SK-N-SH (cell line): ENCODE data around the gene FAM107B. TPM values are rescaled to one million over a fixed set of nuclear protein-coding genes. Genes with fewer than 3 reads are reported as not detected.

Source experiments
- CTCF ChIA-PET: fragments of 300-600, 350-600 bp; formaldehyde crosslinking; extraction: SDS; loops from one replicate; lab custom pipeline; 2021; lab: Yijun Ruan, JAX
- POLR2A ChIA-PET: fragments of 350-600 bp; sonication (Branson Sonifier 250); formaldehyde crosslinking; extraction: SDS; loops from one replicate; lab custom pipeline; 2020; ENCODE audit warnings: antibody characterized with exemption, inconsistent platforms; lab: Yijun Ruan, JAX
- DNase-seq: peaks from one replicate; pipeline ENCODE4 v3.0.0; 2012
- H2AFZ ChIP-seq: fragments of 200-600 bp; sonication (generic); 2 replicates; pipeline ENCODE4 v1.8.1; 2016; ENCODE audit warnings: antibody characterized with exemption, mild to moderate bottlenecking, low read depth
- H3F3A ChIP-seq: fragments of 200-600 bp; sonication (generic); replicated peaks from 2 replicates; pipeline ENCODE3; 2016; ENCODE audit warnings: antibody characterized with exemption, mild to moderate bottlenecking; ENCODE audit not compliant: insufficient read depth
- H3K27ac ChIP-seq, 2 experiments: fragments of 200-500 bp in 1 of 2; fragments of 200-600 bp in 1 of 2; sonication (Bioruptor generic) in 1 of 2; sonication (generic), shearing (Covaris generic) in 1 of 2; 2 replicates each; pipeline versions ENCODE4 v1.5.1 to v1.6.1; 2014 to 2016; ENCODE audit warnings: low read depth in 2 of 2, inconsistent platforms in 1 of 2, low read length in 1 of 2, mild to moderate bottlenecking in 1 of 2, mixed read lengths in 1 of 2
- H3K27me3 ChIP-seq: fragments of 200-600 bp; sonication (generic), shearing (Covaris generic); 2 replicates; pipeline ENCODE4 v1.6.1; 2016; ENCODE audit warnings: mixed run types; ENCODE audit not compliant: insufficient read depth
- H3K36me3 ChIP-seq, 2 experiments: fragments of 200-500 bp in 1 of 2; fragments of 200-600 bp in 1 of 2; sonication (Bioruptor generic) in 1 of 2; sonication (generic) in 1 of 2; replicated peaks in 1 of 2; 2 replicates each; pipeline versions ENCODE3 to v1.5.1; 2014 to 2016; ENCODE audit warnings: low read length in 1 of 2, mild to moderate bottlenecking in 1 of 2; ENCODE audit not compliant: insufficient read depth in 2 of 2, control insufficient read depth in 1 of 2
- H3K4me1 ChIP-seq, 2 experiments: fragments of 200-500 bp in 1 of 2; fragments of 200-600 bp in 1 of 2; sonication (Bioruptor generic) in 1 of 2; sonication (generic), shearing (Covaris generic) in 1 of 2; 2 replicates each; pipeline versions ENCODE4 v1.5.1 to v1.6.1; 2014 to 2016; ENCODE audit warnings: low read depth in 1 of 2, low read length in 1 of 2, mixed run types in 1 of 2; ENCODE audit not compliant: insufficient read depth in 2 of 2, control insufficient read depth in 1 of 2
- H3K4me2 ChIP-seq: fragments of 200-600 bp; sonication (generic), shearing (Covaris generic); 2 replicates; pipeline ENCODE4 v1.6.1; 2017; ENCODE audit warnings: mixed run types
- H3K4me3 ChIP-seq, 2 experiments: fragments of 200-500 bp in 1 of 2; fragments of 200-600 bp in 1 of 2; sonication (Bioruptor generic) in 1 of 2; sonication (generic), shearing (Covaris generic) in 1 of 2; 2 replicates each; pipeline versions ENCODE4 v1.5.1 to v1.8.1; 2014 to 2016; ENCODE audit warnings: low read depth in 2 of 2, inconsistent platforms in 1 of 2, low read length in 1 of 2, mild to moderate bottlenecking in 1 of 2, mixed read lengths in 1 of 2, moderate library complexity in 1 of 2
- H3K79me2 ChIP-seq: fragments of 200-600 bp; sonication (generic); 2 replicates; pipeline ENCODE4 v1.8.1; 2017; ENCODE audit warnings: mild to moderate bottlenecking; ENCODE audit not compliant: insufficient read depth
- H3K9ac ChIP-seq: fragments of 200-600 bp; sonication (generic); 2 replicates; pipeline ENCODE4 v1.6.1; 2017; ENCODE audit warnings: mixed run types
- H3K9me2 ChIP-seq: fragments of 200-600 bp; sonication (generic); 2 replicates; pipeline ENCODE4 v1.6.1; 2017; ENCODE audit warnings: mixed run types
- H3K9me3 ChIP-seq: fragments of 200-600 bp; sonication (generic); 2 replicates; pipeline ENCODE4 v1.6.1; 2017; ENCODE audit warnings: mixed run types, mild to moderate bottlenecking, moderate library complexity
- H4K20me1 ChIP-seq: fragments of 200-600 bp; sonication (generic); 2 replicates; pipeline ENCODE4 v1.6.1; 2017; ENCODE audit warnings: mild to moderate bottlenecking, mixed run types; ENCODE audit not compliant: insufficient read depth
- EP300 ChIP-seq, 2 experiments: IDR thresholded peaks; 2 replicates each; pipeline versions ENCODE4 v1.4.0 to v1.6.1; 2012; ENCODE audit warnings: borderline replicate concordance in 1 of 2, low read depth in 1 of 2, low read length in 1 of 2
- EZH2phosphoT487 ChIP-seq: fragments of 200-600 bp; sonication (generic); IDR thresholded peaks from 2 replicates; pipeline ENCODE4 v1.6.1; 2017; ENCODE audit warnings: low read depth, mixed run types, mild to moderate bottlenecking, antibody characterized with exemption, moderate library complexity, borderline replicate concordance
- FOXM1 ChIP-seq: IDR thresholded peaks from 2 replicates; pipeline ENCODE4 v1.4.0; 2012; ENCODE audit warnings: low read depth, mild to moderate bottlenecking
- GATA2 ChIP-seq: sonication (generic); formaldehyde crosslinking; IDR thresholded peaks from 2 replicates; pipeline ENCODE4 v1.5.0; 2020; ENCODE audit warnings: mild to moderate bottlenecking, missing genetic modification reagents
- IRF3 ChIP-seq: fragments of 150-350 bp; IDR thresholded peaks from 2 replicates; pipeline ENCODE4 v1.6.1; 2016; ENCODE audit warnings: mild to moderate bottlenecking, low read depth, low read length
- JUND ChIP-seq: IDR thresholded peaks from 2 replicates; pipeline ENCODE4 v1.4.0; 2012
- RAD21 ChIP-seq: IDR thresholded peaks from 2 replicates; pipeline ENCODE4 v1.6.1; 2012; ENCODE audit warnings: mild to moderate bottlenecking, low read length
- RFX5 ChIP-seq: IDR thresholded peaks from 2 replicates; pipeline ENCODE4 v1.6.1; 2012; ENCODE audit warnings: mild to moderate bottlenecking, improper control_type of control experiment, low read length
- TAF1 ChIP-seq: IDR thresholded peaks from 2 replicates; pipeline ENCODE4 v1.6.1; 2012; ENCODE audit warnings: low read depth, mild to moderate bottlenecking, low read length, moderate library complexity, borderline replicate concordance
- YY1 ChIP-seq: IDR thresholded peaks from 2 replicates; pipeline ENCODE4 v1.4.0; 2012; ENCODE audit warnings: low read depth, mild to moderate bottlenecking
- WGBS: methylation state at CpG from one replicate; pipeline ENCODE4 v1.1.6; 2017; ENCODE audit warnings: low lambda C conversion rate; 5-methylcytosine and 5-hydroxymethylcytosine counted together
- polyA plus RNA-seq, 3 experiments: library from polyadenylated mRNA; depleted of rRNA; stranded (reverse); fragments of >200 nt; gene quantifications; 2 replicates each; pipeline ENCODE4 v1.2.3, GENCODE V29; 2012
- TF ChIP-seq, protein P1 (sequence below): IDR thresholded peaks from 2 replicates; pipeline ENCODE4 v1.4.0; 2012; ENCODE audit warnings: low read depth, borderline replicate concordance
- TF ChIP-seq, protein P2 (sequence below): IDR thresholded peaks from 2 replicates; pipeline ENCODE4 v1.4.0; 2012; ENCODE audit warnings: low read depth, borderline replicate concordance
- TF ChIP-seq, protein P3 (sequence below): fragments of 150-350 bp; IDR thresholded peaks from 2 replicates; pipeline ENCODE4 v1.6.1; 2017; ENCODE audit warnings: antibody characterized with exemption, low read length, low read depth, borderline replicate concordance
- TF ChIP-seq, protein P4 (sequence below): IDR thresholded peaks from 2 replicates; pipeline ENCODE4; 2012

The FAM107B gene
- polyA plus RNA-seq, 1 of the 3 experiments (the other 2 are of a cell fraction), result 1.0 TPM

- Histone ChIP-seq H3K4me2 (no peak overlapping the region), H4K20me1 (no peaks in the 10 kb centered on the region), H3K9me2 (no peaks in the 10 kb centered on the region), H3K9ac (no peak overlapping the region), H3K4me3 (no peak overlapping the region), H3K27me3 (no peaks in the 10 kb centered on the region), H3K27ac (no peak overlapping the region), H3K79me2 (no peaks in the 10 kb centered on the region), H3K36me3 (no peaks in the 10 kb centered on the region), H2AFZ (no peak overlapping the region), H3K4me1 (no peaks in the 10 kb centered on the region), H3F3A (no peaks in the 10 kb centered on the region), H3K9me3 (peaks cover 12% of the 10 kb centered on the region; the same call in 1 of the 2 replicates)
- DNase-seq, result no peak
- ChIA-PET POLR2A (no interaction called here), CTCF (interaction anchor here (1.2 to 1.8 kb wide), 3 partner anchors 10 to 463 kb away, joined by 3 to 6 read pairs (median 5); no protein-coding TSS in a partner anchor)
- TF ChIP-seq IRF3 (no peak), JUND (no peak), GATA2 (CRISPR knock-in tag) (no peak), FOXM1 (no peak), RFX5 (no peak), RAD21 (no peak)
- TF ChIP-seq, protein P1, sequence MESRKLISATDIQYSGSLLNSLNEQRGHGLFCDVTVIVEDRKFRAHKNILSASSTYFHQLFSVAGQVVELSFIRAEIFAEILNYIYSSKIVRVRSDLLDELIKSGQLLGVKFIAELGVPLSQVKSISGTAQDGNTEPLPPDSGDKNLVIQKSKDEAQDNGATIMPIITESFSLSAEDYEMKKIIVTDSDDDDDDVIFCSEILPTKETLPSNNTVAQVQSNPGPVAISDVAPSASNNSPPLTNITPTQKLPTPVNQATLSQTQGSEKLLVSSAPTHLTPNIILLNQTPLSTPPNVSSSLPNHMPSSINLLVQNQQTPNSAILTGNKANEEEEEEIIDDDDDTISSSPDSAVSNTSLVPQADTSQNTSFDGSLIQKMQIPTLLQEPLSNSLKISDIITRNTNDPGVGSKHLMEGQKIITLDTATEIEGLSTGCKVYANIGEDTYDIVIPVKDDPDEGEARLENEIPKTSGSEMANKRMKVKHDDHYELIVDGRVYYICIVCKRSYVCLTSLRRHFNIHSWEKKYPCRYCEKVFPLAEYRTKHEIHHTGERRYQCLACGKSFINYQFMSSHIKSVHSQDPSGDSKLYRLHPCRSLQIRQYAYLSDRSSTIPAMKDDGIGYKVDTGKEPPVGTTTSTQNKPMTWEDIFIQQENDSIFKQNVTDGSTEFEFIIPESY, result no peak
- TF ChIP-seq, protein P2, sequence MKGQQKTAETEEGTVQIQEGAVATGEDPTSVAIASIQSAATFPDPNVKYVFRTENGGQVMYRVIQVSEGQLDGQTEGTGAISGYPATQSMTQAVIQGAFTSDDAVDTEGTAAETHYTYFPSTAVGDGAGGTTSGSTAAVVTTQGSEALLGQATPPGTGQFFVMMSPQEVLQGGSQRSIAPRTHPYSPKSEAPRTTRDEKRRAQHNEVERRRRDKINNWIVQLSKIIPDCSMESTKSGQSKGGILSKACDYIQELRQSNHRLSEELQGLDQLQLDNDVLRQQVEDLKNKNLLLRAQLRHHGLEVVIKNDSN, result no peak
- TF ChIP-seq, protein P3, sequence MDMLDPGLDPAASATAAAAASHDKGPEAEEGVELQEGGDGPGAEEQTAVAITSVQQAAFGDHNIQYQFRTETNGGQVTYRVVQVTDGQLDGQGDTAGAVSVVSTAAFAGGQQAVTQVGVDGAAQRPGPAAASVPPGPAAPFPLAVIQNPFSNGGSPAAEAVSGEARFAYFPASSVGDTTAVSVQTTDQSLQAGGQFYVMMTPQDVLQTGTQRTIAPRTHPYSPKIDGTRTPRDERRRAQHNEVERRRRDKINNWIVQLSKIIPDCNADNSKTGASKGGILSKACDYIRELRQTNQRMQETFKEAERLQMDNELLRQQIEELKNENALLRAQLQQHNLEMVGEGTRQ, result no peak
- 86% methylated on average over 14 of the region's 14 CpGs for WGBS
Measured at GRCh38 chr10:14508725-14509124, 266.0 kb downstream of the FAM107B start.

DNA sequence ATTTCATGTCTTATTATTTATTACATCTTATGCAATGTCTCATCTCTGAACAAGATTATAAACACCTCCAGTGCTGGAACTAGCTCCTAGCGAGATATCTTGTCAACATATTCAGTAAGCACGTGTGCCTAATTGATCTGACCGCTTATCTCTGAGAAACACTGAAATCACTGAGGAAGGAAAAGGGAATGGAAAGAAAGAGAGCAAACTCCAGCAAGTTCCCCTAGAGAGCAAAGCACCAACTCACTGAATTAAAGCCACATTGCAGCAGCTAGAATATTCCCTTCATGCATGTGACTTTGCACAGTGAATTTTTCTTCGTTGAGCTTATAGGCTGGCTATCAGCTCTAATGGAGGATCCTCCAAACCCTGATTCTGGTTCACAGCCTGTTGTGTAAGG is 266.9 kb downstream of the FAM107B start:
- no peaks in the 10 kb centered on the region for H3K4me1 ChIP-seq
- H3K4me2 ChIP-seq, result no peak overlapping the region
- H3K79me2 ChIP-seq, result no peaks in the 10 kb centered on the region
- H3K27me3 ChIP-seq, result no peaks in the 10 kb centered on the region
- no peaks in the 10 kb centered on the region for H3K9me2 ChIP-seq
- TF ChIP-seq RFX5, result no peak
- no peak for TF ChIP-seq YY1
- TF ChIP-seq FOXM1, result no peak
- TF ChIP-seq, protein P4, sequence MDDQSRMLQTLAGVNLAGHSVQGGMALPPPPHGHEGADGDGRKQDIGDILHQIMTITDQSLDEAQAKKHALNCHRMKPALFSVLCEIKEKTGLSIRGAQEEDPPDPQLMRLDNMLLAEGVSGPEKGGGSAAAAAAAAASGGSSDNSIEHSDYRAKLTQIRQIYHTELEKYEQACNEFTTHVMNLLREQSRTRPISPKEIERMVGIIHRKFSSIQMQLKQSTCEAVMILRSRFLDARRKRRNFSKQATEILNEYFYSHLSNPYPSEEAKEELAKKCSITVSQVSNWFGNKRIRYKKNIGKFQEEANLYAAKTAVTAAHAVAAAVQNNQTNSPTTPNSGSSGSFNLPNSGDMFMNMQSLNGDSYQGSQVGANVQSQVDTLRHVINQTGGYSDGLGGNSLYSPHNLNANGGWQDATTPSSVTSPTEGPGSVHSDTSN, result no peak
- no peak for TF ChIP-seq EP300 (IDR thresholded peaks at IDR 0.05; ENCODE audit: borderline replicate concordance in 1 of 2, low read depth in 1 of 2, low read length in 1 of 2)
- no peak for TF ChIP-seq TAF1
- no peak for TF ChIP-seq EZH2phosphoT487
- TF ChIP-seq, all 33 proteins: peak for 0
- Histone ChIP-seq H3K9me3 (peaks cover 12% of the 10 kb centered on the region; the same call in 1 of the 2 replicates), H3K36me3 (no peaks in the 10 kb centered on the region), H3F3A (no peaks in the 10 kb centered on the region), H2AFZ (no peak overlapping the region), H4K20me1 (no peaks in the 10 kb centered on the region), H3K4me3 (no peak overlapping the region), H3K27ac (no peak overlapping the region), H3K9ac (no peak overlapping the region)
- 87% methylated on average over 4 of the region's 4 CpGs for WGBS
- DNase-seq, result no peak
- POLR2A ChIA-PET, result no interaction called here
- CTCF ChIA-PET, result interaction anchor here (0.8 to 1.8 kb wide), 2 partner anchors 9 to 464 kb away, joined by 3 to 5 read pairs; no protein-coding TSS in a partner anchor
